SK-N-SH (cell line): ENCODE data around the gene SLC33A1.

Experiments
- EP300 ChIP-seq, 2 experiments: IDR thresholded peaks; 2 replicates each; pipeline versions ENCODE4 v1.4.0 to v1.6.1; 2012; ENCODE audit warnings: borderline replicate concordance in 1 of 2, low read depth in 1 of 2, low read length in 1 of 2
- FOSL2 ChIP-seq: IDR thresholded peaks from 2 replicates; pipeline ENCODE4 v1.4.0; 2012; ENCODE audit warnings: low read depth, mild to moderate bottlenecking, moderate library complexity, borderline replicate concordance
- MXI1 ChIP-seq: IDR thresholded peaks from 2 replicates; pipeline ENCODE4 v1.6.1; 2012; ENCODE audit warnings: mild to moderate bottlenecking, low read depth, low read length, improper control_type of control experiment
- POLR2AphosphoS5 ChIP-seq: IDR thresholded peaks from 2 replicates; pipeline ENCODE4 v1.6.1; 2012; ENCODE audit warnings: low read depth, low read length
- TAF1 ChIP-seq: IDR thresholded peaks from 2 replicates; pipeline ENCODE4 v1.6.1; 2012; ENCODE audit warnings: low read depth, mild to moderate bottlenecking, low read length, moderate library complexity, borderline replicate concordance
- TF ChIP-seq, protein P1 (sequence below): fragments of 200-600 bp; sonication (generic); IDR thresholded peaks from 2 replicates; pipeline ENCODE4 v1.6.1; 2017; ENCODE audit warnings: antibody characterized with exemption, mild to moderate bottlenecking, moderate library complexity

DNA sequence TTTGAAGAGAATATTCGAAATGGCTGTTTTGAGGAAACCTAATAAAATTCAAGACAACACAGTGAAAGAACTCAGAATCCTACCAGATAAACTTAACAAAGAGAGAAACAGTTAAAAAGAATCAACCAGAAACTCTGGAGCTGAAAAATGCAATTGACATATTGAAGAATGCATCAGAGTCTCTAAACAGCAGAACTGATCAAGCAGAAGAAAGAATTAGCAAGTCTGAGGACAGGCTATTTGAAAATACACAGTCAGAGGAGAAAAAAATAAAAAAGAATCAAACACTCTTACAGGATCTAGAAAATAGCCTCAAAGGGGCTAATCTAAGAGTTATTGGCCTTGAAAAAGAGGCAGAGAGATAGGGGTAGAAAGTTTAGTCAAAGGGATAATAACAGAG lies 61.7 kb downstream of the SLC33A1 start:
- TF ChIP-seq EP300 (IDR thresholded peaks at IDR 0.05; ENCODE audit: borderline replicate concordance in 1 of 2, low read depth in 1 of 2, low read length in 1 of 2) (no peak), POLR2AphosphoS5 (no peak), FOSL2 (no peak), TAF1 (no peak), MXI1 (no peak)
- TF ChIP-seq, protein P1, sequence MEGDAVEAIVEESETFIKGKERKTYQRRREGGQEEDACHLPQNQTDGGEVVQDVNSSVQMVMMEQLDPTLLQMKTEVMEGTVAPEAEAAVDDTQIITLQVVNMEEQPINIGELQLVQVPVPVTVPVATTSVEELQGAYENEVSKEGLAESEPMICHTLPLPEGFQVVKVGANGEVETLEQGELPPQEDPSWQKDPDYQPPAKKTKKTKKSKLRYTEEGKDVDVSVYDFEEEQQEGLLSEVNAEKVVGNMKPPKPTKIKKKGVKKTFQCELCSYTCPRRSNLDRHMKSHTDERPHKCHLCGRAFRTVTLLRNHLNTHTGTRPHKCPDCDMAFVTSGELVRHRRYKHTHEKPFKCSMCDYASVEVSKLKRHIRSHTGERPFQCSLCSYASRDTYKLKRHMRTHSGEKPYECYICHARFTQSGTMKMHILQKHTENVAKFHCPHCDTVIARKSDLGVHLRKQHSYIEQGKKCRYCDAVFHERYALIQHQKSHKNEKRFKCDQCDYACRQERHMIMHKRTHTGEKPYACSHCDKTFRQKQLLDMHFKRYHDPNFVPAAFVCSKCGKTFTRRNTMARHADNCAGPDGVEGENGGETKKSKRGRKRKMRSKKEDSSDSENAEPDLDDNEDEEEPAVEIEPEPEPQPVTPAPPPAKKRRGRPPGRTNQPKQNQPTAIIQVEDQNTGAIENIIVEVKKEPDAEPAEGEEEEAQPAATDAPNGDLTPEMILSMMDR, result no peak
